ENCODE measurements around the gene RASL10A.

Gene RASL10A

DNA sequence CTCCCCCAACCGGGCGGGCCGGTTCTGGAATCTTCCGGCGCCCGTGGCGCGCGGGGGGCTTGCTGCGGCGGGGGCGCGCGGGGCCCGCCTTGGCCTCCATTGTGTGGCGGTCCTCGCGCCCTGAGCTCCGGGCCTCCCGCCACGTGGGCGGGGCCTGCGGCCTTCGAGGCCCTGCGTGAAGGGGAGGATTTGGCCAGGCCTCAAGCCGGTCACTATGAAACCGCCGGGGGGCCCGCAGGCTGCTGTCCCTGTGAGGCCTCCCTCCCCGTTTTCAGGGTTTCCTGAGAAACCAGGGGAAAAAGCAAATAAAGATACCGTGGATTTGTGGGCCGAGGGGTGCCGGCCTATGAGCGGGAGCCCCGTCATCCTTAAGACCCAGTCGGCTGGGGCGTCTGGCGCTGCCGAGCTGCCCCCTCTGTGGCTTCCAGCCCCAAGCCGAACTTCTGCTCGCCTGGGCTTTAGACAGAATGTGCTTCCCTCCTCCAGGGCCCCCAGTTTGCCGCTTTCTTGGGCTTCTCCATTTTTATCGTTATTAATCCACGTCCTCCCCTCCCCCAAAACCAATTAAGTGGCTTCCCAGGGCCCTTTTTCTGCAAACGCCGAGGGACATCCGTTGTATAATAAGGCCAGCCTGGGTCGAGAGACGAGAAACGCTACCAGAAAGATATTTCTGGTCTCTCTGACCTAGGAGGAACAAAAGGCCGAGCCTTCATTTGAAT is 46.8 kb downstream of the RASL10A start:
- peak; percentile 15 to 19 for DNase-seq (ENCODE audit: low read depth in 2 of 2)

GRCh38 chr22:29267858-29268510 is 47.5 kb downstream of the RASL10A start, which contains the start of the genes EWSR1 and RHBDD3:
Gene EWSR1, plus strand, starts transcription at chr22:29268268. Its CDS starts 69 bp downstream, at chr22:29268337.
Gene RHBDD3, minus strand, starts transcription at chr22:29267981. Its CDS starts 2,355 bp downstream, at chr22:29265626.
- DNase-seq (ENCODE audit: low read depth in 2 of 2) = peak; percentile 93

- no peak for DNase-seq (ENCODE audit: low read depth in 2 of 2)
Measured at GRCh38 chr22:29267462-29267857, 48.0 kb downstream of the RASL10A start.

GRCh38 chr22:29266564-29267461 is 48.7 kb downstream of the RASL10A start:
- no peak for DNase-seq (ENCODE audit: low read depth in 2 of 2)

DNA sequence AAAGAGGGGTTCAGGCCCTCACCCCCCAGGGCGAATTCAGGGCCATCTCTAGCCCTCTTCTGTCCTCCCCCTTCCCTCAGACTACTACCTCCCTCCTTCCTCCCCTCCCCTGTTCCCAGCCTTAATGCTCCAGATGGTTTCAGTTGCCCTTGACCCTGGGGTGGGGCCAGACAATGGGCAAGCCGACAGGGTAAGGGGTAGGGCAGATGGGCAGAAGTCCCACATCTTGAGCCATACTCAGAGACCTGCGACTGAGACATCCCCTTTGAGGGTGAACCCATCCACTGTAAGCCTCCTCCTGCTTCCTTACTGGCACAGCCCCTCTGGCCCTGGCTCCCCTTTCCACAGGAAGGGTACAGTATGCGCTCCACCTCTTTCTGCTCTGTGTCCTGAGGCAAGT is 49.6 kb downstream of the RASL10A start:
- DNase-seq (ENCODE audit: low read depth in 2 of 2) = no peak

DNA sequence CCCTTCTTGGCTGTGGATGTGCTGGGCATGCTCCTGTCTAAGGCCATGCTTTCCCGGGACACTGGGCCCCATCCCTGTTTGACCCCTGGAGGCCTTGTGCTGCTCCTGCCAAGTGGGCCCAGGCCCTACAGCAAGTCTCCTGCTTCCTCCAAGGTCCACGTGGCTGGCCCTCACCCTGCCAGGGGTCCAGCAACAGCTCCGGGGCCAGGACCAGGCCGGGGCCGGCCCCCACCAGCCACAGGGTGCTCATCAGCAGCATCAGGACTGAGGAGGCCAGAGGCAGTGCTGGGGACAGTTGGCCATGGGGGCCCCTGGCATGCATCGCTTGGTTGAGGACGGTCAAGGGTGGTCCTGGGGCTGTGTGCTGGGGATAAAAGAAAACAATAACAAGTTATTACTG is 50.2 kb downstream of the RASL10A start:
- no peak for DNase-seq (ENCODE audit: low read depth in 2 of 2)

DNA sequence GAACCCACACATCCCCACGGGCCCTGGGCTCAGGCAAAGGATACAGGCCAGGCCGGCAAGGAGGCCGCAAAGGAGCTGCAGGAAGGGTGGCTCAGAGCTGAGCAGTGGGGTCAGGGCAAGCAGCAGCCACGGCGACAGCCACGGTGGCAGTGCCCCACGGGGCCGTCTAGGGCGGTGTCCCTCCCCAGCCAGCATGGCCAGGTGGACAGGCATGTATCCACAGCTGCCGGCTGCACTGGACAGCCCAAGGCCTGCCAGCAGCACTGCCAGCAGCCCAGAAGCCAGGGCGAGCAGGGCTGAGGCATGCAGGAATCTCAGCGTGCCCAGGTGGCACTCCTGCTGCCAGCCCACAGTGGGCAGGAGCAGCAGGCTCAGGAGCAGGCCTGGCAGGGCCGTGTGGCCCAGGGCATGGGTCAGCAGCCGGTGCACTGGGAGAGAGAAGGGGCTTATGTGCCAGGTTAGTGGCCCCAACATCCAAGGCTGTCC is 51.7 kb downstream of the RASL10A start:
- DNase-seq (ENCODE audit: low read depth in 2 of 2) = no peak

Data from stimulated activated CD8-positive, alpha-beta memory T cell treated with anti-CD3 and anti-CD28 coated beads, Interleukin-2, amount 100 ng/mL, for 48 hours (primary cell).